Mesothelial cell of epicardium (in vitro differentiated cells): ENCODE results near the gene TAOK1. TPM values are rescaled to one million over a fixed set of nuclear protein-coding genes. Genes with fewer than 3 reads are reported as not detected.
"Not testable (repeated sequence)": the region's sequence is repeated elsewhere in the genome, so short reads cannot be mapped to it uniquely, and the experiment has no call there.

ENCODE experiments used
- DNase-seq, 2 experiments: peaks; one replicate each; pipeline ENCODE4 v3.0.0; 2021; ENCODE audit warnings: low spot score in 2 of 2; ENCODE audit not compliant: unreplicated experiment in 2 of 2
- H3K27ac Mint-ChIP-seq: 2 replicates; pipeline ENCODE4 v1.8.0; 2021; ENCODE audit warnings: mixed read lengths
- H3K27me3 Mint-ChIP-seq: 2 replicates; pipeline ENCODE4 v1.8.0; 2021; ENCODE audit warnings: low read depth, mixed read lengths
- H3K36me3 Mint-ChIP-seq: 2 replicates; pipeline ENCODE4 v1.8.0; 2021; ENCODE audit warnings: mixed read lengths
- H3K4me1 Mint-ChIP-seq: 2 replicates; pipeline ENCODE4 v1.8.0; 2021; ENCODE audit warnings: mixed read lengths
- H3K4me3 Mint-ChIP-seq: 2 replicates; pipeline ENCODE4 v1.8.0; 2021; ENCODE audit warnings: mild to moderate bottlenecking, moderate library complexity, mixed read lengths
- H3K9me3 Mint-ChIP-seq: 2 replicates; pipeline ENCODE4 v1.8.0; 2021; ENCODE audit warnings: mixed read lengths
- CTCF ChIP-seq: fragments of 200-600 bp; sonication (generic); IDR thresholded peaks from one replicate; pipeline ENCODE4 v1.5.0; 2021; ENCODE audit warnings: antibody characterized with exemption; ENCODE audit not compliant: unreplicated experiment
- total RNA-seq: library from RNA; stranded (reverse); gene quantifications from 3 replicates; pipeline ENCODE4 v1.2.1, GENCODE V29; 2021

Gene TAOK1
- 84.7 to 92.1 TPM (median 86.7 TPM) in 3 replicates for total RNA-seq

GRCh38 chr17:29389982-29390850, at the start of gene TAOK1:
Gene TAOK1 (plus strand): TSS chr17:29390363. CDS start chr17:29451549, 61,186 bp downstream.
- H3K9me3 Mint-ChIP-seq: no peaks in the 10 kb centered on the region
- no peaks in the 10 kb centered on the region for H3K27me3 Mint-ChIP-seq
- peaks cover 32% of the 10 kb centered on the region for H3K4me1 Mint-ChIP-seq
- peak; percentile 97 to 98 for DNase-seq
- H3K4me3 Mint-ChIP-seq: peak within 1 kb of the TSS; percentile 96
- H3K36me3 Mint-ChIP-seq: no peaks in the 10 kb centered on the region
- H3K27ac Mint-ChIP-seq: peak within 1 kb of the TSS; percentile 92
- TF ChIP-seq CTCF: no peak

DNA sequence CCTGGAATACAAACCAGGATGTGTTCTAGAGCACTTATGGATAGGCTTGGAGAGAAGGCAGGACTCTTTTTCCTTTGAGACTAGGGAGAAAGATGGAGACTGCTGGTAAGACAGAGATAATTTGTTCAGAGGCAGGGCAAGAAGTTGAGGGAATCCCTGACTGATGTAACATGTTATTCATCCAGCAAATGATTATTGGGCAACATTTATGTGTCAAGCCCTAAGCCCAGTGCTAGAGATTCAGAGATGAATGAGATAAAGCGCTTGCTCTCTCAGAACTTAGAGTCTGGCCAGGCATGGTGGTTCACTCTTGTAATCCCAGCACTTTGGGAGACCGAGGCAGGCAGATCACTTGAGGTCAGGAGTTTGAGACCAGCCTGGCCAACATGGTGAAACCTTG, 48.4 kb upstream of the TAOK1 start:
- Mint-ChIP-seq H3K36me3 (no peaks in the 10 kb centered on the region), H3K27ac (no peak overlapping the region), H3K4me3 (no peak overlapping the region), H3K27me3 (no peaks in the 10 kb centered on the region), H3K4me1 (peaks cover 26% of the 10 kb centered on the region), H3K9me3 (no peaks in the 10 kb centered on the region)
- no peak for DNase-seq
- TF ChIP-seq CTCF: no peak

DNA sequence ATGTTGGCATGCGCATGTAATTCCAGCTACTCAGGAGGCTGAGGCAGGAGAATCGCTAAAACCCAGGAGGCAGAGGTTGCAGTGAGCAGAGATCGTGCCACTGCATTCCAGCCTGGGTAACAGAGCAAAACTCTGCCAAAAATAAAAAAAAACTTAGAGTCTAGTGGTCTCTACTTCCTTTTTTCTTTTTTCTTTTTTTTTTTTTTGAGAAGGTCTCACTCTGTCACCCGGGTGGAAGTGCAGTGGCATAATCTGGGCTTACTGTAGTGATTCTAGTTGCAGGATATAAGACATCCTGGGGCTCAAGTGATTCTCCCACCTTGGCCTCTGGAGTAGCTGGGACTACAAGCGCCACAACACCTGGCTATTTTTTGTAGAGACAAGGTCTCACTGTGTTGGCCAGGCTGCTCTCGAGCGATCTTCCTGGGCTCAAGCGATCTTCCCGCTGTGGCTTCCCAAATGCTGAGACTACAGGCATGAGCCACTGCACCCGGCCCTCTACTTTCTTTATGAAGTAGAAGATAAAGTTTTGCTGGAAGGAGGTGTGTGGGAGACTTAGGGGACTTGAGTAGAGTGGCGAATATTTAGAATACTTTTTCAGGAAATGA, 47.9 kb upstream of the TAOK1 start:
- H3K36me3 Mint-ChIP-seq: no peaks in the 10 kb centered on the region
- H3K4me3 Mint-ChIP-seq: no peak overlapping the region
- peaks cover 26% of the 10 kb centered on the region for H3K4me1 Mint-ChIP-seq
- H3K27ac Mint-ChIP-seq: peak overlapping the region; percentile 39
- no peaks in the 10 kb centered on the region for H3K27me3 Mint-ChIP-seq
- DNase-seq: no peak
- H3K9me3 Mint-ChIP-seq: no peaks in the 10 kb centered on the region
- no peak for TF ChIP-seq CTCF

DNA sequence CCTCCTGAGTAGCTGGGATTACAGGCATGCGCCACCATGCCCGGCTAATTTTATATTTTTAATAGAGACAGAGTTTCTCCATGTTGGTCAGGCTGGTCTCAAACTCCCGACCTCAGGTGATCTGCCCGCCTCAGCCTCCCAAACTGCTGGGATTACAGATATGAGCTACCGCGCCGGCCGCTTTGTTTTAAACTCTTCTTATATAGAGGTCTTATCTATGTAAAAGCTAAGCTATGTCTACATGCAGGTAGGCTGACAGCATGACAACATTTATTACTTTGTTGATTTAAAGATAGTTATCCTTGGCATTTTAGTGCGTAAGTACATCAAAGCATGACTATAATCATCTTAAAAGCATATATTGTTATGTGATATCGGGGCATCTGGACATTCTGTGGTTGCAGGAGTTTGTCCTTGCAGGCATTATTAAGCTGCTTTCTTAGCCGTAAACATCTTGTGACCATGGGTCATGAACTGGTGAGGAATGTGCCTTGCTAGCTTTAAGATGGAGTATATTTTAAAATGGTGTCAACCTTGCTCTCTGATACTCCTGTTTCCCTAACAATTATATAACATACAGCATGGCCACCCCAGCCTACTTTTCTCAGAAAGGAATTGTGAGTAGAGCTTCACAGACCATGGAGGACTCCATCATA, 45.8 kb upstream of the TAOK1 start:
- H3K27me3 Mint-ChIP-seq: no peaks in the 10 kb centered on the region
- no peak overlapping the region for H3K4me3 Mint-ChIP-seq
- H3K27ac Mint-ChIP-seq: peak overlapping the region; percentile 52
- H3K9me3 Mint-ChIP-seq: no peaks in the 10 kb centered on the region
- no peak for TF ChIP-seq CTCF
- H3K36me3 Mint-ChIP-seq: no peaks in the 10 kb centered on the region
- H3K4me1 Mint-ChIP-seq: peaks cover 33% of the 10 kb centered on the region
- DNase-seq: no peak

- H3K36me3 Mint-ChIP-seq: no peaks in the 10 kb centered on the region
- DNase-seq: no peak
- H3K4me3 Mint-ChIP-seq: no peak overlapping the region
- H3K27me3 Mint-ChIP-seq: no peaks in the 10 kb centered on the region
- H3K4me1 Mint-ChIP-seq: peaks cover 37% of the 10 kb centered on the region
- peak overlapping the region; percentile 52 for H3K27ac Mint-ChIP-seq
- H3K9me3 Mint-ChIP-seq: no peaks in the 10 kb centered on the region
- no peak for TF ChIP-seq CTCF
Measured at GRCh38 chr17:29345066-29345465, 45.1 kb upstream of the TAOK1 start.

DNA sequence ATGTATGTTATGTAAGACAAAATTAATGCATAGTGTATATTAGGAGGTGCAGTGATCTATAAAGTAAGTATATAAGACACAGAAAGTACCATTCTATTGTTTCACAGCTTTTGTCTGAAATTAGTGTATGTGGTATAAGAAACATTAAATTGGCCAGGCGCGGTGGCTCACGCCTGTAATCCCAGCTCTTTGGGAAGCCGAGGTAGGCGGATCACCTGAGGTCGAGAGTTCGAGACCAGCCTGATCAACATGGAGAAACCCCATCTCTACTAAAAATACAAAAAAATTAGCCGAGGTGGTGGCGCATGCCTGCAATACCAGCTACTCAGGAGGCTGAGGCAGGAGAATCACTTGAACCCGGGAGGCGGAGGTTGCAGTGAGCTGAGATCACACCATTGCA, 44.7 kb upstream of the TAOK1 start:
- H3K27ac Mint-ChIP-seq, H3K4me3 Mint-ChIP-seq, H3K9me3 Mint-ChIP-seq, H3K36me3 Mint-ChIP-seq, DNase-seq, H3K27me3 Mint-ChIP-seq: not testable (repeated sequence)
- H3K4me1 Mint-ChIP-seq: peaks cover 38% of the 10 kb centered on the region
